PC-9 (cell line): ENCODE measurements around the gene RFTN1. TPM values are rescaled to one million over a fixed set of nuclear protein-coding genes. Genes with fewer than 3 reads are reported as not detected.

ENCODE experiments used
- BruUV-seq: library from RNA; stranded (reverse); fragments of 400-500 nt; replicated peaks from 2 replicates; lab custom pipeline; 2021; lab: Mats Ljungman, UMichigan
- CTCF ChIA-PET: fragments of 300-600 bp; sonication (Branson Sonifier 250); formaldehyde crosslinking; loops from one replicate; lab custom pipeline; 2022; ENCODE audit warnings: antibody characterized with exemption; lab: Charles Lee
- POLR2A ChIA-PET: fragments of 300-600 bp; sonication (Branson Sonifier 250); formaldehyde crosslinking; loops from one replicate; lab custom pipeline; 2022; ENCODE audit warnings: antibody characterized with exemption; ENCODE audit not compliant: unreplicated experiment; lab: Charles Lee
- DNase-seq, 2 experiments: peaks; one replicate each; pipeline versions ENCODE4 v3.0.0 to v3.0.0-alpha.2; 2015 to 2022; ENCODE audit warnings: mixed read lengths in 1 of 2
- H2AFZ ChIP-seq: fragments of 200-600 bp; sonication (generic); 2 replicates; pipeline ENCODE4 v1.8.1; 2017; ENCODE audit warnings: antibody characterized with exemption
- H3F3A ChIP-seq: fragments of 200-600 bp; sonication (generic); 2 replicates; pipeline ENCODE4 v1.8.1; 2017; ENCODE audit warnings: antibody characterized with exemption, mild to moderate bottlenecking, low read depth; ENCODE audit not compliant: insufficient read depth
- H3K27ac ChIP-seq: fragments of 200-600 bp; sonication (generic); 2 replicates; pipeline ENCODE4 v1.6.1; 2016; ENCODE audit warnings: mixed run types
- H3K27me3 ChIP-seq: fragments of 200-600 bp; sonication (generic); 2 replicates; pipeline ENCODE4 v1.6.1; 2016; ENCODE audit warnings: low read depth, mixed run types; ENCODE audit not compliant: insufficient read depth
- H3K36me3 ChIP-seq: fragments of 200-600 bp; sonication (generic); 2 replicates; pipeline ENCODE4 v1.6.1; 2016; ENCODE audit warnings: low read depth, mixed run types
- H3K4me1 ChIP-seq: fragments of 200-600 bp; sonication (generic); replicated peaks from 2 replicates; pipeline ENCODE4 v1.6.1; 2016; ENCODE audit warnings: mixed run types; ENCODE audit not compliant: insufficient read depth
- H3K4me2 ChIP-seq: fragments of 200-600 bp; sonication (generic); 2 replicates; pipeline ENCODE4 v1.6.1; 2017; ENCODE audit warnings: mixed run types
- H3K4me3 ChIP-seq: fragments of 200-600 bp; sonication (generic); 2 replicates; pipeline ENCODE4 v1.6.1; 2016; ENCODE audit warnings: mixed run types
- H3K79me2 ChIP-seq: fragments of 200-600 bp; sonication (generic); 2 replicates; pipeline ENCODE4 v1.6.1; 2017; ENCODE audit warnings: low read depth, mixed run types
- H3K9me2 ChIP-seq: fragments of 200-600 bp; sonication (generic); 2 replicates; pipeline ENCODE4 v1.8.1; 2017; ENCODE audit warnings: mild to moderate bottlenecking; ENCODE audit not compliant: insufficient read depth
- H3K9me3 ChIP-seq: fragments of 200-600 bp; sonication (generic); 2 replicates; pipeline ENCODE4 v1.8.1; 2016; ENCODE audit warnings: low read depth; ENCODE audit not compliant: insufficient read depth
- H4K20me1 ChIP-seq: fragments of 200-600 bp; sonication (generic); 2 replicates; pipeline ENCODE4 v1.8.1; 2017; ENCODE audit not compliant: insufficient read depth
- EZH2 ChIP-seq: fragments of 200-600 bp; sonication (generic); IDR thresholded peaks from 2 replicates; pipeline ENCODE4 v1.8.0; 2017; ENCODE audit warnings: antibody characterized with exemption, low read depth
- intact Hi-C: fragments of 100-400 bp; cut with micrococcal nuclease; formaldehyde crosslinking; loops from one replicate; pipeline ENCODE4 v1.10.0; 2022; ENCODE audit not compliant: unreplicated experiment
- total RNA-seq: library from RNA; stranded (reverse); gene quantifications from 2 replicates; pipeline ENCODE4 v1.2.3, GENCODE V29; 2021
- TF ChIP-seq, protein P1 (sequence below): fragments of 200-600 bp; sonication (generic); conservative IDR thresholded peaks from 2 replicates; pipeline ENCODE4 v1.6.1; 2017; ENCODE audit warnings: mixed run types, antibody characterized with exemption, mild to moderate bottlenecking, moderate library complexity

Gene RFTN1
- total RNA-seq, 1 experiment from 2014 or later, result 0.41 TPM

GRCh38 chr3:16423947-16424673, 89.4 kb downstream of the RFTN1 start:
- Histone ChIP-seq H3K4me1 (no peaks in the 10 kb centered on the region), H2AFZ (no peak overlapping the region), H3F3A (no peaks in the 10 kb centered on the region), H4K20me1 (no peaks in the 10 kb centered on the region), H3K27ac (no peak overlapping the region), H3K9me2 (no peaks in the 10 kb centered on the region), H3K4me3 (no peak overlapping the region), H3K79me2 (no peaks in the 10 kb centered on the region), H3K9me3 (no peaks in the 10 kb centered on the region), H3K36me3 (no peaks in the 10 kb centered on the region), H3K27me3 (0 out of 2 replicates have a peak, but pooled peaks cover 8% of the 10 kb centered on the region), H3K4me2 (no peak overlapping the region)
- DNase-seq, result no peak
- no peak for TF ChIP-seq EZH2
- TF ChIP-seq, protein P1, sequence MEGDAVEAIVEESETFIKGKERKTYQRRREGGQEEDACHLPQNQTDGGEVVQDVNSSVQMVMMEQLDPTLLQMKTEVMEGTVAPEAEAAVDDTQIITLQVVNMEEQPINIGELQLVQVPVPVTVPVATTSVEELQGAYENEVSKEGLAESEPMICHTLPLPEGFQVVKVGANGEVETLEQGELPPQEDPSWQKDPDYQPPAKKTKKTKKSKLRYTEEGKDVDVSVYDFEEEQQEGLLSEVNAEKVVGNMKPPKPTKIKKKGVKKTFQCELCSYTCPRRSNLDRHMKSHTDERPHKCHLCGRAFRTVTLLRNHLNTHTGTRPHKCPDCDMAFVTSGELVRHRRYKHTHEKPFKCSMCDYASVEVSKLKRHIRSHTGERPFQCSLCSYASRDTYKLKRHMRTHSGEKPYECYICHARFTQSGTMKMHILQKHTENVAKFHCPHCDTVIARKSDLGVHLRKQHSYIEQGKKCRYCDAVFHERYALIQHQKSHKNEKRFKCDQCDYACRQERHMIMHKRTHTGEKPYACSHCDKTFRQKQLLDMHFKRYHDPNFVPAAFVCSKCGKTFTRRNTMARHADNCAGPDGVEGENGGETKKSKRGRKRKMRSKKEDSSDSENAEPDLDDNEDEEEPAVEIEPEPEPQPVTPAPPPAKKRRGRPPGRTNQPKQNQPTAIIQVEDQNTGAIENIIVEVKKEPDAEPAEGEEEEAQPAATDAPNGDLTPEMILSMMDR, result no peak
- ChIA-PET CTCF (no interaction called here), POLR2A (no interaction called here)
- intact Hi-C loops, result no loop called here
- no TSS peak for BruUV-seq

GRCh38 chr3:16423298-16423697, 90.2 kb downstream of the RFTN1 start:
- Histone ChIP-seq H3K9me3 (no peaks in the 10 kb centered on the region), H3K27me3 (0 out of 2 replicates have a peak, but pooled peaks cover 8% of the 10 kb centered on the region), H2AFZ (no peak overlapping the region), H3K79me2 (no peaks in the 10 kb centered on the region), H3K27ac (no peak overlapping the region), H3K4me2 (no peak overlapping the region), H3K4me3 (no peak overlapping the region), H4K20me1 (no peaks in the 10 kb centered on the region), H3F3A (no peaks in the 10 kb centered on the region), H3K4me1 (no peaks in the 10 kb centered on the region), H3K36me3 (no peaks in the 10 kb centered on the region), H3K9me2 (no peaks in the 10 kb centered on the region)
- BruUV-seq, result no TSS peak
- CTCF ChIA-PET, result no interaction called here
- intact Hi-C loops, result no loop called here
- no peak for DNase-seq
- POLR2A ChIA-PET, result no interaction called here
- TF ChIP-seq, protein P1, result no peak
- no peak for TF ChIP-seq EZH2

DNA sequence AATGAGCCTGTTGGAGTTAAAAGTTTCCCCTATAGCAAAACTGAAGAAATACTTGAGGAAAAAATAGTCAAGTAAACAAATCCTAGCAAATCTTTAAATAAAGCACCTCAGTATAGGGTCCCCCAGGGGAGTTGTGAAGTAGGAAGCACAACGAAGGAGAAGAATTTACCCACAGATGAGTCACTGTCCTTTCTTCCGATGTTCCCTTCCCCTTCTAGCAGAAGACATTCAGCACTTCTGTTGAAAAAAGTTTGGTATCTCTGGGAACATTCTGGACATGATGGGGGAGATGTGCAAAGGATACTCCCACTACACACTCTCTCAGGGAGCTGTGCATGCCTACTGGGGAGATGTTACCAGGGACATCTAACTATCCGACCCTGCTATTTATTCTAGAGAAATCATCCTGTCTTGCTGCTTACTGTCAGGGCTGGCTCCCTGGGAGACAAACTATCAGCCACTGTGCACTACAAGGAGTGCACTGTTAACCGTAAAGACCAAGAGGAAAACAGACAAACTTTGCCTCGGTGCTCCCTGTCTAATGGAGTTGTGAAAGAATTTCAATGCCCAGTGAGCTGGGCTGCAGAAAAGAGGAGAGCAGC, 93.8 kb downstream of the RFTN1 start:
- no peaks in the 10 kb centered on the region for H3K79me2 ChIP-seq
- H3K4me2 ChIP-seq, result no peak overlapping the region
- no peaks in the 10 kb centered on the region for H3F3A ChIP-seq
- POLR2A ChIA-PET, result no interaction called here
- H2AFZ ChIP-seq, result no peak overlapping the region
- no peak overlapping the region for H3K27ac ChIP-seq
- intact Hi-C loops, result no loop called here
- CTCF ChIA-PET, result no interaction called here
- H3K9me3 ChIP-seq, result no peaks in the 10 kb centered on the region
- no peak for TF ChIP-seq EZH2
- TF ChIP-seq, protein P1, result no peak
- 0 out of 2 replicates have a peak, but pooled peaks cover 7% of the 10 kb centered on the region for H3K27me3 ChIP-seq
- H3K9me2 ChIP-seq, result no peaks in the 10 kb centered on the region
- no peak for DNase-seq
- no TSS peak for BruUV-seq
- H4K20me1 ChIP-seq, result no peaks in the 10 kb centered on the region
- H3K4me3 ChIP-seq, result no peak overlapping the region
- H3K36me3 ChIP-seq, result no peaks in the 10 kb centered on the region
- no peaks in the 10 kb centered on the region for H3K4me1 ChIP-seq
